Nephron (organoid): Measurements from ENCODE around the gene LSG1.

Experiments
- H3K27ac Mint-ChIP-seq, 3 experiments: 2 replicates each; pipeline ENCODE4 v1.8.0; 2020; ENCODE audit warnings: mixed read lengths in 3 of 3, mild to moderate bottlenecking in 2 of 3, moderate library complexity in 1 of 3
- H3K27me3 Mint-ChIP-seq: 2 replicates; pipeline ENCODE4 v1.8.0; 2021; ENCODE audit warnings: low read depth, mild to moderate bottlenecking, moderate library complexity, mixed read lengths
- H3K36me3 Mint-ChIP-seq: 2 replicates; pipeline ENCODE4 v1.8.0; 2020; ENCODE audit warnings: low read depth, mixed read lengths
- H3K4me1 Mint-ChIP-seq: 2 replicates; pipeline ENCODE4 v1.8.0; 2020; ENCODE audit warnings: mixed read lengths
- H3K4me3 Mint-ChIP-seq, 3 experiments: 2 replicates each; pipeline ENCODE4 v1.8.0; 2020; ENCODE audit warnings: mild to moderate bottlenecking in 3 of 3, mixed read lengths in 3 of 3, moderate library complexity in 2 of 3
- H3K9me3 Mint-ChIP-seq: 2 replicates; pipeline ENCODE4 v1.8.0; 2020; ENCODE audit warnings: mixed read lengths
- TF ChIP-seq, protein P1 (sequence below), 3 experiments: fragments of 200-600 bp; sonication (generic); IDR thresholded peaks; one replicate each; pipeline ENCODE4 v1.5.0; 2021; ENCODE audit warnings: antibody characterized with exemption in 3 of 3; ENCODE audit not compliant: unreplicated experiment in 3 of 3

The LSG1 gene

DNA sequence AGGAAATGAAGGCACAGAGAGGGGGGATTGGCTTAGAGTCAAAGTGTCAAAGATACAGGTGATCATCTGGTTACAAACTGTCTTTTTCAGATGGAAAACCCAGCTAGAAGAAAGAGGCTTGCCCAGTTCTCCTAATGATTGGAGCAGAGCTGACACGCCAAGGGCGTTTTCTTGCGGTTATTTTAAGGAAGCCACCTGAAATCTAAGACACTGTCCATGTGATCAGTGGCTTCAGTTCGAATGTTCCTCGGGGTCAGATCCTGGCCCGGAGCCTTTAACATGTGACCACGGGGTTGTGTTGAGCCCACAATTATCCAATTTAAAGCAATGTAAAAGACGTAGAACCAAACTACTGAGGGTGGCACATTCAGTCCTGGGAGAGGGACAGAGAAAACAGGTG, 33.2 kb upstream of the LSG1 start:
- Mint-ChIP-seq H3K4me1 (peaks cover 17% of the 10 kb centered on the region), H3K27ac (no peak overlapping the region), H3K9me3 (peaks cover 3% of the 10 kb centered on the region), H3K4me3 (no peak overlapping the region), H3K36me3 (no peaks in the 10 kb centered on the region), H3K27me3 (peaks cover 15% of the 10 kb centered on the region)
- TF ChIP-seq, protein P1, sequence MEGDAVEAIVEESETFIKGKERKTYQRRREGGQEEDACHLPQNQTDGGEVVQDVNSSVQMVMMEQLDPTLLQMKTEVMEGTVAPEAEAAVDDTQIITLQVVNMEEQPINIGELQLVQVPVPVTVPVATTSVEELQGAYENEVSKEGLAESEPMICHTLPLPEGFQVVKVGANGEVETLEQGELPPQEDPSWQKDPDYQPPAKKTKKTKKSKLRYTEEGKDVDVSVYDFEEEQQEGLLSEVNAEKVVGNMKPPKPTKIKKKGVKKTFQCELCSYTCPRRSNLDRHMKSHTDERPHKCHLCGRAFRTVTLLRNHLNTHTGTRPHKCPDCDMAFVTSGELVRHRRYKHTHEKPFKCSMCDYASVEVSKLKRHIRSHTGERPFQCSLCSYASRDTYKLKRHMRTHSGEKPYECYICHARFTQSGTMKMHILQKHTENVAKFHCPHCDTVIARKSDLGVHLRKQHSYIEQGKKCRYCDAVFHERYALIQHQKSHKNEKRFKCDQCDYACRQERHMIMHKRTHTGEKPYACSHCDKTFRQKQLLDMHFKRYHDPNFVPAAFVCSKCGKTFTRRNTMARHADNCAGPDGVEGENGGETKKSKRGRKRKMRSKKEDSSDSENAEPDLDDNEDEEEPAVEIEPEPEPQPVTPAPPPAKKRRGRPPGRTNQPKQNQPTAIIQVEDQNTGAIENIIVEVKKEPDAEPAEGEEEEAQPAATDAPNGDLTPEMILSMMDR (IDR thresholded peaks at IDR 0.05; ENCODE audit: unreplicated experiment in 3 of 3), result no peak

DNA sequence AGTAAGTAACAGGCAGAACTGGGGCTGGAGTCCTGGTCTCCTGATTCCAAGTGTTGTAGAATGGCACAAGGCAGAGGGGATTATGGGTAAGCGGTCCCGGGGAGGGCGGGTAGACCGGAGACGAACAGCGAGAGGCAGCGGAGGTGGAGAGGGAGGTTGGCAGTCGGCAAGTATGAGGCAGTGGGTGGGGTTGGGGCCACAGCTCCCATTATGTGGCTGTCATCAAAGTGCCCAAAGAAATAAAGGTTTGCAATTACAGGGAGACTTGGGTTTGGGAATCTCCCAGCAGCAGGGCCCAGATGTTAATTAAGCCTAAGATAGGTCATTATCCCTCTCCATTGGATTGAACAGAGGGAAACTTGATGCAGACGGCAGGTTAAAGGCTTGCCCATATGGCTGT, 30.6 kb upstream of the LSG1 start:
- peaks cover 13% of the 10 kb centered on the region for H3K9me3 Mint-ChIP-seq
- peaks cover 17% of the 10 kb centered on the region for H3K4me1 Mint-ChIP-seq
- H3K27ac Mint-ChIP-seq, result peak overlapping the region in 1 of 3 experiments; percentile 25
- H3K36me3 Mint-ChIP-seq, result no peaks in the 10 kb centered on the region
- H3K4me3 Mint-ChIP-seq, result no peak overlapping the region
- H3K27me3 Mint-ChIP-seq, result peaks cover 23% of the 10 kb centered on the region
- TF ChIP-seq, protein P1 (IDR thresholded peaks at IDR 0.05; ENCODE audit: unreplicated experiment in 3 of 3), result no peak

DNA sequence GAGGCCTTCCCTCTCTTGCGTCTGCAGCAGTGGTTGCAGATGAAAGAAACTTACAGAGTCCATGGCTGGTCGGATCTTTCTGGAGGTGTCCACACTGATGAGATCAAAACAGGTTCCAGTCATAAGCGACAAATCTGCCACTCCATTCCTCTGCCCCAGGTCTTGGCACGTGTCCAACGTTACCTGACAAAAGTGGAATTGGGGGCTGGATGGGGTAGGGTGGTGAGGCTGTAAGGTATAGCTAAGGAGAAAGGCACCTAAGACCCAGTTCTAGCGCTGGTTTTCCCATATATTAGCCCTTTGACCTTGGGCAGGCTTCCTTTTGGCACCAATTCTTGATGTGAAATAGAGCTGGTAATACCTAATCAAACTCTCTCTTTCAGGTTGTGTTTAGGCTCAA, 24.7 kb upstream of the LSG1 start:
- H3K36me3 Mint-ChIP-seq, result no peaks in the 10 kb centered on the region
- H3K27ac Mint-ChIP-seq, result no peak overlapping the region
- H3K9me3 Mint-ChIP-seq, result peaks cover 13% of the 10 kb centered on the region
- peaks cover 5% of the 10 kb centered on the region for H3K4me1 Mint-ChIP-seq
- no peak overlapping the region for H3K4me3 Mint-ChIP-seq
- TF ChIP-seq, protein P1 (IDR thresholded peaks at IDR 0.05; ENCODE audit: unreplicated experiment in 3 of 3), result no peak
- H3K27me3 Mint-ChIP-seq, result peaks cover 14% of the 10 kb centered on the region

DNA sequence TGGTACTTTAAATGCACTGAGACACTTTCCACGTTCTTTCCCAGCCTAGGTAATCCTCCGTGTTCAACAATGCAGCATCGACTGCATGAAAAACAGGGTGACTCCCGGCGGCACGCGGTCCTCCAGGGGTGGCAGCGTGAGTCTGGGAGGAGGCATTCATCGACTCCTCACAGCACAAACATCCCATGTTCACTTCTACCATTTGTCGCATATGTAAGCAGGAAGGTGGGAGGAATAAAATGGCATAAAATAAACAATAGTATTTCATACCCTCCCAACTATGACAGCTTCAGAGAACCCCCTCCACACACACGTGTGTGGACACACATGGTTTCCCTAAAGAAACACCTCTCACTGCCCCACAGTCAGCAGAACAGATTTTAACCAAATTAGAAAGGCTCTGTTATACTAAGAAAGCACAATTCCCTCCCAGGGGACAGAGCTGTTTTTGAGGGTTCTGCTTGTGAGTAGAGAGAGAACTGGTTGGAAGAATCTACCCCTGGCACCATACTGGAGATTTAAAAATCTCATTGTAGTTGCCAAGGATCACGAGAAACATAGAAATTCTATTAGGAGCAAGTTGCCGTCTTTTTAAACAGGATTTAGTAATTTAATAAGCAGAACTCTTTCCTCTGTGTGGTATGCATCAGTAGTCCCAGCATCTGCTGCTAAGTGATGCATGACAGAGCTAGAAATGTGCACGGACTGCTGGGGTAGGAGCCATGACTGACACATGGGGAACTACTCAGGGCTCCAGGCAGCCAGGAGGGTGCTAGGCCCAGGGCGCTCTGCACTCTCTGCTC, 19.7 kb upstream of the LSG1 start:
- H3K4me1 Mint-ChIP-seq, result peaks cover 42% of the 10 kb centered on the region
- H3K36me3 Mint-ChIP-seq, result no peaks in the 10 kb centered on the region
- H3K9me3 Mint-ChIP-seq, result no peaks in the 10 kb centered on the region
- peaks cover 11% of the 10 kb centered on the region for H3K27me3 Mint-ChIP-seq
- H3K4me3 Mint-ChIP-seq, result peak overlapping the region in 1 of 3 experiments; percentile 7
- TF ChIP-seq, protein P1 (IDR thresholded peaks at IDR 0.05; ENCODE audit: unreplicated experiment in 3 of 3), result no peak
- H3K27ac Mint-ChIP-seq, result peak overlapping the region; percentile 51 to 66 (median 61)

DNA sequence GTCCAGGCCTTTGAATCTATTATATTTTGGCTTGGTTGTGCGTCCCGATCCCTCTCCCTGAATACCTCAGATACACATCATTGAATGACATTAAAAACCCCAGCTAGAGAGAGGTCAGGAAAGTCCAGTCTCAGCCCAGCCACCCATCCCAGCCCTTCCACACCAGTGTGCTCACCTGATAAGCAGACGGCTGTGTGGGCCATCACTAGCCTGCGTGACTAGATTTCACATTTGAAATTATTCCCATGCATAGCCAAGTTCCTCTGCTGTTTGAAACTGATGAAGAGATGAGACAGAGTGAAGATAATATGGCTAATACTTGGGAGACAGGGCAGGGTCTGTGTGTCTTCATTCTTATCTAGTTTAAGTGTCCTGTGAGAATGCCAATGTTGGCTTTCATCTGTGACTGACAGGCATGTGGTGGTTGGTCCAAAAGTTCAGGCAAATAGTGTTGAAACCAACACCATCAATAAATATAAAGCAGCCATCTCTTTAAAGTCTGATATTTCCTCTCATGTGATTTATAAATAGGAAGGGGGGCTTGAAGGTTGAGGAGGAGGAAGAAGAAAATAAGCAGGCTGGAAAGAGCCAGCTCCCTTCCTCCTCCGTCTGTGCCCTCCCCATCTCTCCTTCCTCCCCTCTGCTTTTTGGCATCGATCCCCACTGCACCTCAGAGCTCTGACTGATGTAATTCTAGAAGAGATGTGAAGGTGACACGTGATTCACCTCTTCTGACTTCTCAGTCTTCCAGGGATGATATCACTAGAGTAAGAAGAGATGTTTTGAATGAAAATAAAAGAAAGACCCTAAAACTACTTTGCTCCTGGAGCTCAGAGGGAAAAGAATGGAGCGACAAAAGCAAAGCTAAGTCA, 18.7 kb upstream of the LSG1 start:
- H3K27me3 Mint-ChIP-seq, result peaks cover 12% of the 10 kb centered on the region
- H3K9me3 Mint-ChIP-seq, result no peaks in the 10 kb centered on the region
- H3K4me3 Mint-ChIP-seq, result peak overlapping the region; percentile 1 to 46 (median 7)
- TF ChIP-seq, protein P1 (IDR thresholded peaks at IDR 0.05; ENCODE audit: unreplicated experiment in 3 of 3), result no peak
- H3K36me3 Mint-ChIP-seq, result no peaks in the 10 kb centered on the region
- H3K27ac Mint-ChIP-seq, result peak overlapping the region; percentile 51 to 66 (median 61)
- H3K4me1 Mint-ChIP-seq, result peaks cover 48% of the 10 kb centered on the region
